KOPT-K1 (cell line): ENCODE measurements around the gene PRSS23.
"Not testable (repeated sequence)": the region's sequence is repeated elsewhere in the genome, so short reads cannot be mapped to it uniquely, and the experiment has no call there.

Experiments
- H3K27ac ChIP-seq: fragments of 200-600 bp; sonication (generic); 2 replicates; pipeline ENCODE4 v1.5.1; 2016; ENCODE audit warnings: antibody characterized with exemption, mild to moderate bottlenecking, low read depth, low read length; ENCODE audit not compliant: poor library complexity, severe bottlenecking
- H3K36me3 ChIP-seq: fragments of 200-600 bp; sonication (generic); 2 replicates; pipeline ENCODE4 v1.5.1; 2017; ENCODE audit warnings: antibody characterized with exemption, mild to moderate bottlenecking, low read length, moderate library complexity; ENCODE audit not compliant: insufficient read depth
- H3K9me3 ChIP-seq: fragments of 200-600 bp; sonication (generic); 2 replicates; pipeline ENCODE4 v1.5.1; 2017; ENCODE audit warnings: antibody characterized with exemption, low read length, mild to moderate bottlenecking; ENCODE audit not compliant: insufficient read depth, poor library complexity, severe bottlenecking

Gene PRSS23, protein sequence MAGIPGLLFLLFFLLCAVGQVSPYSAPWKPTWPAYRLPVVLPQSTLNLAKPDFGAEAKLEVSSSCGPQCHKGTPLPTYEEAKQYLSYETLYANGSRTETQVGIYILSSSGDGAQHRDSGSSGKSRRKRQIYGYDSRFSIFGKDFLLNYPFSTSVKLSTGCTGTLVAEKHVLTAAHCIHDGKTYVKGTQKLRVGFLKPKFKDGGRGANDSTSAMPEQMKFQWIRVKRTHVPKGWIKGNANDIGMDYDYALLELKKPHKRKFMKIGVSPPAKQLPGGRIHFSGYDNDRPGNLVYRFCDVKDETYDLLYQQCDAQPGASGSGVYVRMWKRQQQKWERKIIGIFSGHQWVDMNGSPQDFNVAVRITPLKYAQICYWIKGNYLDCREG

GRCh38 chr11:86800076-86800959 lies at the start of gene PRSS23:
TSS of gene PRSS23 (plus strand) at chr11:86800542. CDS start at chr11:86807644, 7,102 bp downstream.
- no peak within 1 kb of the TSS for H3K27ac ChIP-seq
- H3K9me3 ChIP-seq: no peaks in the 10 kb centered on the region
- no peaks in the 10 kb centered on the region for H3K36me3 ChIP-seq

DNA sequence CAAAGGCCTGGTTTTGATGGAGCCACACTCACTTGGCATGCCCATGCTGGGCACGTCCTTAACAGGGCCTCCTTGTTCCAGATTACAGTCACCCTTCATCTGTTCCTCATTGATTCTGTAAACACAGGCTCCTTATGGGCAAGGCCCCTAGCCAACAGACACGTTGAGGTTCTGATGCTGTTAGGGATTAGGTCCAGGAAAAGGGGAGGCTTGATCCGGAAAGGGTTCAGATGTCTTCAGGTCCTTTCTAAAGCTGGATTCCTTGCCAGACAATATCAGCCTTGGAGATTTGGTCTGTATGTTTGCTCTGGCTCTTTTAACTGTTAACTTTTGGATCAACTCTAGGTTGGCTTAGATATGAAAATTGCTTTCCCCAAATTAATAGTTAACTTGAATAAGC lies 46.9 kb upstream of the PRSS23 start:
- no peaks in the 10 kb centered on the region for H3K36me3 ChIP-seq
- H3K27ac ChIP-seq: no peak overlapping the region
- no peaks in the 10 kb centered on the region for H3K9me3 ChIP-seq

- no peaks in the 10 kb centered on the region for H3K36me3 ChIP-seq
- H3K9me3 ChIP-seq: no peaks in the 10 kb centered on the region
- no peak overlapping the region for H3K27ac ChIP-seq
Observed at GRCh38 chr11:86755146-86755545, 45.2 kb upstream of the PRSS23 start.

GRCh38 chr11:86758171-86758570 lies 42.2 kb upstream of the PRSS23 start:
- no peaks in the 10 kb centered on the region for H3K36me3 ChIP-seq
- H3K27ac ChIP-seq: no peak overlapping the region
- H3K9me3 ChIP-seq: no peaks in the 10 kb centered on the region

DNA sequence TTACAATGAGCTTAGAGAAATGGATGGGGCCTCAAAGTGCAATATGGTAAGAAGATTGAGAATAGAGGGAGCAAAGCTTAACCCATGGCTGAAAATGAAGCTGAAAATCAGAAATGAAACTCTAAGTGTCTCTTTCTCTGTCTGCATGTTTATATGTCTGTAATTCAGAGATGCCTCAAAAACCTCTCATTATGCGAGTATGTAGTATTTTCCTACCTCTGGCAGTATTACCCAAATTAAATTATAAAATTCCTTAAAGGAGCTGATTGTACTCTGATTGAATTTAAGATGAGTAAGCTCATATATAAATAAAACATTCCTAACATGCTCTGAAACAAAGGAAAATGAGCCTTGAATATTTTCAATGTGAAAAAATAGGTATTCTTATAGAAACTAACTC lies 39.8 kb upstream of the PRSS23 start:
- Histone ChIP-seq H3K9me3 (no peaks in the 10 kb centered on the region), H3K27ac (no peak overlapping the region), H3K36me3 (no peaks in the 10 kb centered on the region)

DNA sequence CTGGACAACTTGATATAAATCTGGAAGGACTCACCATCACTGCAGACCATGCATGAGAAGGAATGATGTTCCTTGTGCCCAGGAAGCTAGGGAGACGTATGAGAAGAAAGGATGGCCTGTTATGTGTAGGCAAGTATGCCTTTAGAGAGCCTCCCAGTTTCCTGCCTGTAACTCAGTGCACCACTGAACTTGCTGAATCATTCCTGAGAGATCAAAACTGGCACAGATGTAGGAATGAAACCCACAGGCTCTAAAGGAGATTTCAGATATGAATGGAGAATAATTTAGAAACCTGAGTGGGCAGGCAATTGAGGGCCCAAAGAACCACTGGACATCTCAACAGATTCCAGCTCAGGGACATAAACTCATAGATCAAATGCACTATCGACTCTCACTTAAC lies 38.4 kb upstream of the PRSS23 start:
- no peaks in the 10 kb centered on the region for H3K9me3 ChIP-seq
- H3K36me3 ChIP-seq: no peaks in the 10 kb centered on the region
- no peak overlapping the region for H3K27ac ChIP-seq

DNA sequence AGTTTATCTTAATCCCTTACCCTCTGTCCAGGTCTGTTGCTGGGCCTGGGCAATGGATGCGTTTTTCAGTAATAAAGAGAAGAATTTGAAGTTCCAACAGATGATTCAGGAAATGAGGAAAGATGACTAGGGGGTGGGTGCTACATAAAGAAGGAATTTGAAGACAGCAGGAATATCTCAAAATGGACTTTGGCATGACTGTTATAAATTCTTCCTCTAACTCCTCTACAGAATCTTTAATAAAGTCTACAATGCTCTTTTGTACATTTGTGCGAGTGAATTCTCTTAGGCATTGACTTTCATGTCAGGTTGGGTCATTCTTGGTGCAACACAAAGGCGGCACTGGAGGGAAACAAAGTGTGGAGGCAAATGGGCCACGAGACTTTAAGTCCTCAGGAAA lies 35.1 kb upstream of the PRSS23 start:
- Histone ChIP-seq H3K36me3 (no peaks in the 10 kb centered on the region), H3K27ac (no peak overlapping the region), H3K9me3 (no peaks in the 10 kb centered on the region)

GRCh38 chr11:86765878-86766277 lies 34.5 kb upstream of the PRSS23 start:
- no peaks in the 10 kb centered on the region for H3K36me3 ChIP-seq
- H3K9me3 ChIP-seq: no peaks in the 10 kb centered on the region
- no peak overlapping the region for H3K27ac ChIP-seq

DNA sequence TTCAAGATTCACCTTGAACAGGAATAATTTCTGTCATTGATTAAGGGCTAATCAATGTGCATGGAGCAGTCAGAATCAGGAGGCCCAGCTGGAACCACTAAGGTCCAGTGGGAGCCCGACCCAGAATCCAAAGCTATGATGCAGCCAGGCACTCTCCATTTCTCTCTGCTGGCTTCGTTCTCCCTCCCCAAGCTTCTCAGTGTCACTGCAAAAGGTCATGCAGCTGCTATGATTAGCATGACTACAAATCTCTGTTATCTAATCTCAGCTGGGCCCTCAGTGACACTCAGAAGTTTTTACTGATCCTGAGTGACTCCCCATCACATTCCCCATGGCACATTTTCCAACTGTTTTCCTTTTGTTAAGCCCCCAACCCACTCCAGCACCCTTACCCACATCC lies 31.1 kb upstream of the PRSS23 start:
- H3K27ac ChIP-seq: no peak overlapping the region

GRCh38 chr11:86770473-86771027 lies 29.8 kb upstream of the PRSS23 start:
- H3K27ac ChIP-seq, H3K36me3 ChIP-seq, H3K9me3 ChIP-seq: not testable (repeated sequence)

More for the DNA sequence above, 31.1 kb upstream of the PRSS23 start:
- H3K9me3 ChIP-seq: no peaks in the 10 kb centered on the region
- no peaks in the 10 kb centered on the region for H3K36me3 ChIP-seq

- Histone ChIP-seq H3K9me3 (no peaks in the 10 kb centered on the region), H3K27ac (no peak overlapping the region), H3K36me3 (no peaks in the 10 kb centered on the region)
Observed at GRCh38 chr11:86772999-86773398, 27.3 kb upstream of the PRSS23 start.

DNA sequence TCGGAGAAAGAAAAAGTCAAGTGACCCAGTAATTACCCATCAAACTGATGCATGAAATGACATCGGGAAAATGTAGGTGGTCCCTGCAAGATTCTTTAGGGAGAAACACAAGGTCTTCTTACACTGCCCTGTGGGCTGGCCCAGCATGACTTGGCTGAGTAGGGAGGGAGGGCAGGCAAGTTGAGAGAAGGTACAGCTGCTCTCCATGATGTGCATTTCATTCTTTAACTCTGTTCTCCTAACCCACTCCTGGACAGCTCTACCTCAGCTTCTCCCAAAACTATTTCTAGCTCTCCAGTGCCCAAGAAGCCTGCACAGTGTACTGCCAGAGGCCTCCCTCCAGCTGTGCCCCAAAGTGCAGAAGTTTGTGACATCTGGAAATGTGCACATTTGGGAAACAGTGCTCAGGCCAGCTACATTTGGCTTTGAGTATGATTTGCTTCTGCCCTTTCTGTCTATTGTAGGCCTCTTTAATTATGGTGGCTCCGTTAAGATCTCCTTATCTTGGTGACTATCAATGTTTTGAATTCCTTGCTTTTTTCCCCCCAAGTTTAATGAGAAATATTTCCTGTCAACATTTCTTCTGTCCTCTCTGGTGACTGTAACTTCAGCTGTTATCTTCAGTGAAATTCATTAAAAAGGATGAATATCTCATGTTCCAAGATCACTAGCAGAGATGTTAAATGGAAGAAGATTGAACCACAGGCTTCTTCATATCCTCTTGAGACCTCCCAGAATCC lies 26.7 kb upstream of the PRSS23 start:
- Histone ChIP-seq H3K27ac (no peak overlapping the region), H3K36me3 (no peaks in the 10 kb centered on the region), H3K9me3 (no peaks in the 10 kb centered on the region)

GRCh38 chr11:86774417-86774816 lies 25.9 kb upstream of the PRSS23 start:
- Histone ChIP-seq H3K9me3 (no peaks in the 10 kb centered on the region), H3K27ac (no peak overlapping the region), H3K36me3 (no peaks in the 10 kb centered on the region)

- Histone ChIP-seq H3K9me3 (no peaks in the 10 kb centered on the region), H3K27ac (no peak overlapping the region), H3K36me3 (no peaks in the 10 kb centered on the region)
Observed at GRCh38 chr11:86775361-86775760, 25.0 kb upstream of the PRSS23 start.

- Histone ChIP-seq H3K27ac (no peak overlapping the region), H3K9me3 (no peaks in the 10 kb centered on the region), H3K36me3 (no peaks in the 10 kb centered on the region)
Observed at GRCh38 chr11:86781546-86781945, 18.8 kb upstream of the PRSS23 start.
